Activated CD4-positive, alpha-beta T cell treated with anti-CD3 and anti-CD28 coated beads for 36 hours (primary cell): ENCODE results near the gene COPB2. TPM values are rescaled to one million over a fixed set of nuclear protein-coding genes. Genes with fewer than 3 reads are reported as not detected.

Experiments used
- ATAC-seq: fragments of 200-7000 bp; cut with Tn5 transposase; one replicate; pipeline ENCODE4 v1.10.0; 2021; ENCODE audit warnings: mild to moderate bottlenecking, moderate library complexity
- CTCF ChIA-PET: fragments of 350-600 bp; sonication (Branson Sonifier 250); formaldehyde crosslinking; loops from one replicate; lab custom pipeline; 2021; ENCODE audit warnings: antibody characterized with exemption; lab: Charles Lee
- POLR2A ChIA-PET: fragments of 350-600 bp; sonication (Branson Sonifier 250); formaldehyde crosslinking; loops from one replicate; lab custom pipeline; 2021; ENCODE audit warnings: antibody characterized with exemption, inconsistent platforms; lab: Charles Lee
- DNase-seq: peaks from one replicate; pipeline ENCODE4 v3.0.0-alpha.2; 2020
- H3K27ac Mint-ChIP-seq: one replicate; pipeline ENCODE4 v1.8.0; 2021; ENCODE audit warnings: mixed read lengths
- H3K27me3 Mint-ChIP-seq: one replicate; pipeline ENCODE4 v1.8.0; 2021; ENCODE audit warnings: mixed read lengths
- H3K36me3 Mint-ChIP-seq: one replicate; pipeline ENCODE4 v1.8.0; 2021; ENCODE audit warnings: low read depth, mixed read lengths
- H3K4me1 Mint-ChIP-seq: one replicate; pipeline ENCODE4 v1.8.0; 2021; ENCODE audit warnings: mixed read lengths
- H3K4me3 Mint-ChIP-seq: one replicate; pipeline ENCODE4 v1.8.0; 2021; ENCODE audit warnings: mild to moderate bottlenecking, moderate library complexity, mixed read lengths
- H3K9me3 Mint-ChIP-seq: one replicate; pipeline ENCODE4 v1.8.0; 2021; ENCODE audit warnings: low read depth, mixed read lengths
- intact Hi-C, 2 experiments: fragments of 100-400 bp; cut with DNase I in 1 of 2; cut with micrococcal nuclease in 1 of 2; formaldehyde crosslinking; loops; one replicate each; pipeline versions ENCODE4 v1.14.2 to v1.15.1; 2022 to 2024; cut with DNase I, micrococcal nuclease
- total RNA-seq, 2 experiments: library from RNA; stranded (reverse); gene quantifications; one replicate each; pipeline ENCODE4 v1.2.3, GENCODE V29; 2021

Gene COPB2
- total RNA-seq, 2 experiments from 2014 or later, result 90.9 to 99.2 TPM

- H3K9me3 Mint-ChIP-seq, result no peaks in the 10 kb centered on the region
Observed at GRCh38 chr3:139328356-139328755, 61.1 kb downstream of the COPB2 start.

GRCh38 chr3:139327861-139328260 lies 61.6 kb downstream of the COPB2 start:
- intact Hi-C loops, result loop anchor here (2.0 kb wide), 3 partner anchors 215 to 911 kb away; no protein-coding TSS in a partner anchor
- peak; percentile 34 for DNase-seq
- H3K36me3 Mint-ChIP-seq, result no peaks in the 10 kb centered on the region
- H3K27ac Mint-ChIP-seq, result no peak overlapping the region
- peaks cover 12% of the 10 kb centered on the region for H3K27me3 Mint-ChIP-seq
- peaks cover 7% of the 10 kb centered on the region for H3K4me1 Mint-ChIP-seq
- no peaks in the 10 kb centered on the region for H3K9me3 Mint-ChIP-seq
- CTCF ChIA-PET, result interaction anchor here (1.7 to 2.0 kb wide), 2 partner anchors 13 to 215 kb away, joined by 7 to 26 read pairs; no protein-coding TSS in a partner anchor
- no peak overlapping the region for H3K4me3 Mint-ChIP-seq
- ATAC-seq, result peak; percentile 55
- POLR2A ChIA-PET, result no interaction called here

More at GRCh38 chr3:139328356-139328755, 61.1 kb downstream of the COPB2 start:
- no peak overlapping the region for H3K4me3 Mint-ChIP-seq
- intact Hi-C loops, result loop anchor here (2.0 kb wide), 3 partner anchors 216 to 912 kb away; no protein-coding TSS in a partner anchor
- CTCF ChIA-PET, result interaction anchor here (0.6 to 2.0 kb wide), 8 partner anchors 9 to 418 kb away, joined by 3 to 26 read pairs (median 5); no protein-coding TSS in a partner anchor
- DNase-seq (no peak), ATAC-seq (no peak)
- H3K36me3 Mint-ChIP-seq, result no peaks in the 10 kb centered on the region
- H3K27ac Mint-ChIP-seq, result no peak overlapping the region
- POLR2A ChIA-PET, result no interaction called here
- H3K4me1 Mint-ChIP-seq, result peaks cover 7% of the 10 kb centered on the region
- H3K27me3 Mint-ChIP-seq, result peaks cover 15% of the 10 kb centered on the region

DNA sequence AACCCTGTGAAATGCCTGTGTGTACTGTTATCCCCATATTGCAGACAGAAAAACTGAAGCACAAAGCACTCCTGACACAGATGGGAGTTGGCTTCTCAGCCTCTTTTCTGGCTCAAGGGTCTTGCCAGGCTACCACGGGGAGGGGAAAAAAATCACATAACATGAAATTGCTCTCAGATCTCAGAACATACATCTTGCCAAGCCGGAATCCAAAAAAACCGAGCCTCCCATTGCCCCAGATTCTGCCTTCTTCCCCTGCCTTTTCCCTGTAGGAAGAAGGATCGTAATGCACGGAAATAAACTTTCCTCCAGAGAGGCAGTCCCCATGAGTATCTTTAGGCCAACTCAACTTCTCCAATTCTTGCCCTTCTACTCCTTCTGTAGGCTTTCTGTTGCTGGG lies 62.2 kb downstream of the COPB2 start:
- DNase-seq, result no peak
- H3K36me3 Mint-ChIP-seq, result no peaks in the 10 kb centered on the region
- H3K4me3 Mint-ChIP-seq, result no peak overlapping the region
- peaks cover 9% of the 10 kb centered on the region for H3K27me3 Mint-ChIP-seq
- peaks cover 7% of the 10 kb centered on the region for H3K4me1 Mint-ChIP-seq
- intact Hi-C loops, result no loop called here
- no peak overlapping the region for H3K27ac Mint-ChIP-seq
- POLR2A ChIA-PET, result no interaction called here
- CTCF ChIA-PET, result interaction anchor here (0.6 kb wide), 1 partner anchor 217 kb away, joined by 3 read pairs; no protein-coding TSS in a partner anchor
- no peak for ATAC-seq
- no peaks in the 10 kb centered on the region for H3K9me3 Mint-ChIP-seq

DNA sequence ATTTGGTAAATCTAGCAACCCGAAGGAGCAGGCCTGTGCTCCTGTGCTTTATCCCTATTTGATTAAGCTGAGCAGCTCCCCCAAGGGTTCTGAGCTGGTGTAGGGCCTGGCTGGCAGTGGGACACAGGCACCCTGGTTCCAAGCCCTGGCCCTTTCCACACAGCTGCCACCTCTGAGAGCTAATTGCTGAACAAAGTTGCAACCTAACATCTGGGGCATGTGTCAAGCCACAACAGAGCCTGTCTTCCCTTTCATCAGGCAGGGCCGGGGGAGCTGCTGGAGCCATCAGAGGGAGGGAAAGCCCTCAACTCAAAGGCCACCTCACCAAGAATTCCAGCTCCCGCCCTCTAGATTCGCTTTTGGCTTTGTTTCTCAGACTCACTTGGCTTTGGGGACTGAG lies 62.7 kb downstream of the COPB2 start:
- CTCF ChIA-PET, result interaction anchor here (0.6 kb wide), 2 partner anchors 217 to 262 kb away, joined by 3 read pairs; no protein-coding TSS in a partner anchor
- ATAC-seq (no peak), DNase-seq (no peak)
- H3K36me3 Mint-ChIP-seq, result no peaks in the 10 kb centered on the region
- POLR2A ChIA-PET, result no interaction called here
- intact Hi-C loops, result no loop called here
- peaks cover 5% of the 10 kb centered on the region for H3K27me3 Mint-ChIP-seq
- no peak overlapping the region for H3K27ac Mint-ChIP-seq
- no peaks in the 10 kb centered on the region for H3K9me3 Mint-ChIP-seq
- H3K4me1 Mint-ChIP-seq, result peaks cover 7% of the 10 kb centered on the region
- H3K4me3 Mint-ChIP-seq, result no peak overlapping the region

DNA sequence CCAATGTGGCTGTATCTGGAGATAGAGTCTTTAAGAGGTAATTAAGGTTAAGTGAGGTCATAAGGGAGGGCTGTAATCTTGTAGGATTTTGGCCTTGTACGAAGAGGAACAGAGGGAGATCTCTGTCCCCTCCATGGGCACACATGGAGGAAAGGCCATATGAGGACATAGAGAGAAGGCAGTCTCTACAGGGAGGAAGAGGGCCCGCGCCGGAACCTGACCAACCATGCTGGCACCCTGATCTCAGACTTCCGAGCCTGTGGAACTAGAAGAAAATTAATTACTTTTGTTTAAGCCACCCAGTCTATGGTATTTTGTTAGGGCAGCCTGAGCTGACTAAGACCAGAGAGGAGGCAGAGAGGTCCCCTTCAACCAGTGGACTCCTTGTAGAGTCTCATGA lies 63.3 kb downstream of the COPB2 start:
- intact Hi-C loops, result no loop called here

DNA sequence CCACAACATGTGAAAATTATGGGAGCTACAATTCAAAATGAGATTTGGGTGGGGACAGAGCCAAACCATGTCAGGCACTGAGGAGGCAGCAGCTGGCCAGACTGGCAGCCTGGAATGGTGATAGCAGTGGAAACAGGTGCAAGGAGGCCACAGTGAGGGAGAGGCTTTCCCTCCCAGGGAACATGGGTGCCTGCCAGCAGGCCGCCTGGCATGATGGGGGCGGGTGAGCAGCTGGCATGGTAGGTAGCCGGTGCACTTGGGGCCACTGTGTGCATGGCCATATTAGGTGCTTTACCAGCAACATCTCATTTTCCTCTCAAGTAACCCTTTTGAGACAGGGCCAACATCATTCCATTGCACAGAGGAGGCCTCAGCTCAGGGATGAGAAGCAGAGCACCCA lies 63.9 kb downstream of the COPB2 start:
- Mint-ChIP-seq H3K4me1 (peaks cover 7% of the 10 kb centered on the region), H3K9me3 (no peaks in the 10 kb centered on the region), H3K4me3 (no peak overlapping the region), H3K27ac (no peak overlapping the region), H3K36me3 (no peaks in the 10 kb centered on the region), H3K27me3 (peaks cover 7% of the 10 kb centered on the region)
- no peak for DNase-seq
- intact Hi-C loops, result no loop called here
- ATAC-seq, result no peak
- CTCF ChIA-PET, result interaction anchor here (1.0 to 1.4 kb wide), 2 partner anchors 10 to 213 kb away, joined by 3 read pairs; no protein-coding TSS in a partner anchor
- POLR2A ChIA-PET, result no interaction called here

More for the DNA sequence above, 63.3 kb downstream of the COPB2 start:
- Mint-ChIP-seq H3K9me3 (no peaks in the 10 kb centered on the region), H3K4me1 (peaks cover 7% of the 10 kb centered on the region), H3K36me3 (no peaks in the 10 kb centered on the region), H3K27ac (no peak overlapping the region), H3K4me3 (no peak overlapping the region), H3K27me3 (peaks cover 7% of the 10 kb centered on the region)
- ChIA-PET CTCF (no interaction called here), POLR2A (no interaction called here)
- DNase-seq, result no peak
- no peak for ATAC-seq

DNA sequence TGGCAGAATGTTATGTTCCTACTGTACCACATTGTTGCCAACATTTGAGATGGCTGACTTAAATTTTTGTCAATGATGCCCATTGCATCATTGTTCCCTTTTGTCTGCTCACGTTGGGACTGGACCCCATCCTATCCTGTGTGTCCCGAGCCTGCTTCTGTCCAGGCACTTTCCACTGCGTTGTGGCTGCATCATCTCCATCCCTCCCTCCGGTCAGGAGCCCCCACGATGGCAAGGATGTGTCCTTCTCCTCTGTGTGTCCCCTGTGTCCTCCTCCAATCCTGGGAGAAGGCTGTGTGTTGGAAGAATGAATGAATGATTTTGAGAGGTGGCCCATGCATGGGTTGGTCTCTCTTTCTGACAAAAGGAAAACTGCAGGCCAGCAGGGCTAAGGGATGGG lies 65.0 kb downstream of the COPB2 start:
- ATAC-seq, result no peak
- CTCF ChIA-PET, result interaction anchor here (1.4 to 1.5 kb wide), 2 partner anchors 212 to 389 kb away, joined by 3 read pairs; no protein-coding TSS in a partner anchor

DNA sequence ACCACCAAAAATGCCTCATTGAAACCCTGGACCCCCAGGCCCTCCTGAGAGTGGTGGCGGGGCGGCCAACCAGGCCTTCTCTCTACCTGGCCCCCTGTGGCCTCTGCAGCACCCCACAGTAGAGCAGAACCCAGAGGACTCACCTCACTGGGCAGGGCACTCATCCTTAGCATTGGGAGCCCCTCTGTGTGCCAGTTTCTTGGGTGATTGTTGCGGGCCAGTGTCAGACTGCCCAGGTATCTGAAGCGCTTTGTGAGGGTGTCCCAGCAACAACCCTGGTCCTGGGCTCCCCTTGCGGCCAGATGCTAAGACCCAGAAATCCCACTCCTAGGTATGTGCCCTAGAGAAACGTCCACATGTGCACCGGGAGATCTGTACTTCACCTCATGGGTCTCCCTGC lies 66.3 kb downstream of the COPB2 start:
- Mint-ChIP-seq H3K27ac (no peak overlapping the region), H3K4me1 (peaks cover 2% of the 10 kb centered on the region), H3K36me3 (no peaks in the 10 kb centered on the region), H3K27me3 (peaks cover 2% of the 10 kb centered on the region), H3K4me3 (no peak overlapping the region), H3K9me3 (no peaks in the 10 kb centered on the region)
- DNase-seq, result no peak
- intact Hi-C loops, result no loop called here
- POLR2A ChIA-PET, result no interaction called here
- CTCF ChIA-PET, result no interaction called here
- ATAC-seq, result no peak

More for the DNA sequence above, 65.0 kb downstream of the COPB2 start:
- H3K4me1 Mint-ChIP-seq, result peaks cover 5% of the 10 kb centered on the region
- DNase-seq, result no peak
- H3K36me3 Mint-ChIP-seq, result no peaks in the 10 kb centered on the region
- H3K27me3 Mint-ChIP-seq, result peaks cover 2% of the 10 kb centered on the region
- H3K4me3 Mint-ChIP-seq, result no peak overlapping the region
- POLR2A ChIA-PET, result no interaction called here
- H3K27ac Mint-ChIP-seq, result no peak overlapping the region
- no peaks in the 10 kb centered on the region for H3K9me3 Mint-ChIP-seq
- intact Hi-C loops, result no loop called here

- no peak overlapping the region for H3K27ac Mint-ChIP-seq
- no peak for DNase-seq
- H3K27me3 Mint-ChIP-seq, result peaks cover 3% of the 10 kb centered on the region
- no peaks in the 10 kb centered on the region for H3K4me1 Mint-ChIP-seq
- H3K9me3 Mint-ChIP-seq, result no peaks in the 10 kb centered on the region
- H3K36me3 Mint-ChIP-seq, result no peaks in the 10 kb centered on the region
- no peak overlapping the region for H3K4me3 Mint-ChIP-seq
- ChIA-PET CTCF (no interaction called here), POLR2A (no interaction called here)
- intact Hi-C loops, result no loop called here
- ATAC-seq, result no peak
Observed at GRCh38 chr3:139322346-139322745, 67.1 kb downstream of the COPB2 start.

DNA sequence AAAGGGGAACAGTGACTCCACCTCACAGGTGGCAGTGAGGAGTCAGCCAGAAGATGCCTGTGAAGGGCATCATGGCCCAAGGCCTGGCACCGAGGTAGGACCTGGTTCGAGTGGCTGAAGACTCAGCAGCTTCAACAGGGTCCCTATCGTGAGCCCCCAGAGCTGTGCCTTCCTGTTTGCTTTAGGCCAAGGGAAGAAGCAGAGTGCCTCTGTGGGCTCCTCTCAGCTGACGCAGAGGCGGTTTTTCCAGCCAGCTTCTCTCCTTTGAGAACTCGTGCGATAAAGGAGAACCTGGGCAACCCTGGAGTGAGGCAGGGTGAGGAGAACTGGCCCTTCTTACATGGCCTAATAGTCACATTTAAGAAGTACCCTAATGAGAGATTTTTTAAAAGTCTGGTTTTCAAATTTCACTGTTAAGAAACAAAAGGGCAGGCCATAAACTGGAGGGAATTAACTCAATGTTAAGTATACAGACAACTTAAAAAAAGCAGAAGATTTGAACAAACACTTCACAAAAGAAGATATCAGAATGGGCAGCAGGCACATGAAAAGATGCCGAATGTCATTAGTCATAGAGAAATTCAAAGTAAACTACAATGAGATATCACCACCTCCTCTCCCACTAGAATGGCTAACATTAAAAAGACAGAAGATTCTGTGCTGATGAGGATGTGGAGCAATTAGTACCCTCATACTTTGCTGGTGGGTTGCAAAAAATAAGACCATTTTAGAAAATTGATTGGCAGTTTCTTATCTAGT lies 68.7 kb downstream of the COPB2 start:
- H3K4me1 Mint-ChIP-seq, result no peaks in the 10 kb centered on the region
- H3K4me3 Mint-ChIP-seq, result no peak overlapping the region
- no peak overlapping the region for H3K27ac Mint-ChIP-seq
- intact Hi-C loops, result no loop called here
- H3K9me3 Mint-ChIP-seq, result no peaks in the 10 kb centered on the region
- peaks cover 6% of the 10 kb centered on the region for H3K27me3 Mint-ChIP-seq
- ChIA-PET POLR2A (no interaction called here), CTCF (no interaction called here)
- DNase-seq, result no peak
- no peaks in the 10 kb centered on the region for H3K36me3 Mint-ChIP-seq
- no peak for ATAC-seq

DNA sequence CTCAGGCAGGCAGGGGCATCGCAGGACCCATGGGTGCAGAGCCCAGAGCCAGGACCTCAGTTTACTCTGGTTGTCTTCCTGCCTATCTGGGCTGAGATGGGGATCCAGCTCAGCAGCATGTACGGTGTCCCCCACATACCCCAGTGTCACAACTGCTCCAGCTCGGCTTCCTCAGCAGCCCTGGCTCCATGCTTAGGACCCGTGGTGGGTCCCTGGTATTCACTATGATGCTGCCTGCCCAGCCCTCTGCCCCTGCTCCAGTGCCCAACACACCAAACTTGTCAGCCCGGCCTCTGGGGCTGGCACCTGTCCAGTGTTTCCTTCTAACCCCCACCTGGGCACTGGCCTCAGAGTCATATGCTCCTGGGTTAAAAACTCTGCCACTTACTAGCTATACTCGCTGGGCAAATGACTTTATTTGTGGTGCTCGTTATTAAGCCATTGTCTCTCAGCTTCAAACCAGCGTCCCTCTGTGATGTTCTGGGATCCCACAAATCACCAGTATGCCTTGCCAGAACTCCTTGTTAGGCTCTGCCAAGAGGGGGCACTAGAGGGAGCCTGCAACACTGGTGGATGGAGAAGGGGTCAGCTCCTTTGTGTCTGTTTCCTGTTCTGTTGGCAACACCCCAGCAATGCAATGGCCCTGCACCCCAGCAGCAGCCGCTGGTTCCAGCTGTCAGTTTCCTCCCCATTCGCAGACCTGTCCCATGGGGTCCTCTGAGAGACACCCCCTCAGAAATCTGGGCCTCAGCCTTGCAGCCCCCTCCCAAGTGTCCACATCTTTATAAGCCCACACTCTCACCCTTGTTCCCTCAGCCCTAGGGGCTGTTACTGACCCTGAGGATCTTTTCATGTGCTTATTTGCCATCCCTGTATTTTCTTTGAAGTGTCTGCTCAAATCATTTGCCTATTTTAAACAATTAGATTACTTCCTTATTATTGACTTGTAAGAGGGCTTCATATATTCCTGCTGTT lies 69.7 kb downstream of the COPB2 start:
- DNase-seq, result peak; percentile 26
- Mint-ChIP-seq H3K4me3 (no peak overlapping the region), H3K9me3 (no peaks in the 10 kb centered on the region), H3K27me3 (peaks cover 9% of the 10 kb centered on the region), H3K4me1 (no peaks in the 10 kb centered on the region), H3K36me3 (no peaks in the 10 kb centered on the region), H3K27ac (no peak overlapping the region)
- ChIA-PET CTCF (interaction anchor here (0.6 to 1.5 kb wide), 5 partner anchors 9 to 396 kb away, joined by 3 to 6 read pairs (median 3); partner anchors contain the start of gene COPB2), POLR2A (no interaction called here)
- ATAC-seq, result no peak
- intact Hi-C loops, result no loop called here
